Cerebellar nuclear complex (tissue), 1 donor: Measurements from ENCODE around the gene ZNF133.
"Not testable (repeated sequence)": the region's sequence is repeated elsewhere in the genome, so short reads cannot be mapped to it uniquely, and the experiment has no call there.

Experiments used
- DNase-seq, 2 experiments: peaks; one replicate each; lab custom pipeline; 2025; lab: John Stamatoyannopoulos, UW

Gene ZNF133

GRCh38 chr20:18287915-18288748, at the start of gene ZNF133:
Gene ZNF133, plus strand, starts transcription at chr20:18288527. Its CDS starts 17,160 bp downstream, at chr20:18305687.
- DNase-seq = peak; percentile 61 to 91

GRCh38 chr20:18240997-18241396, 47.3 kb upstream of the ZNF133 start:
- no peak for DNase-seq

- no peak for DNase-seq
Measured at GRCh38 chr20:18243802-18244201, 44.5 kb upstream of the ZNF133 start.

- not testable (repeated sequence) for DNase-seq
Measured at GRCh38 chr20:18248545-18248944, 39.8 kb upstream of the ZNF133 start.

- no peak for DNase-seq
Measured at GRCh38 chr20:18250217-18250616, 38.1 kb upstream of the ZNF133 start.

GRCh38 chr20:18252597-18253451, 35.5 kb upstream of the ZNF133 start:
- DNase-seq = no peak

GRCh38 chr20:18254615-18255014, 33.7 kb upstream of the ZNF133 start:
- no peak for DNase-seq

GRCh38 chr20:18255526-18255925, 32.8 kb upstream of the ZNF133 start:
- no peak for DNase-seq

- no peak for DNase-seq
Measured at GRCh38 chr20:18256440-18257090, 31.8 kb upstream of the ZNF133 start.

GRCh38 chr20:18258126-18258860, 30.0 kb upstream of the ZNF133 start:
- no peak for DNase-seq

- DNase-seq = no peak
Measured at GRCh38 chr20:18259730-18260129, 28.6 kb upstream of the ZNF133 start.

- no peak for DNase-seq
Measured at GRCh38 chr20:18263723-18264122, 24.6 kb upstream of the ZNF133 start.

- DNase-seq = no peak
Measured at GRCh38 chr20:18265441-18265840, 22.9 kb upstream of the ZNF133 start.

- DNase-seq = no peak
Measured at GRCh38 chr20:18266282-18266681, 22.0 kb upstream of the ZNF133 start.

GRCh38 chr20:18267815-18268214, 20.5 kb upstream of the ZNF133 start:
- DNase-seq = no peak

- no peak for DNase-seq
Measured at GRCh38 chr20:18271160-18271559, 17.2 kb upstream of the ZNF133 start.

GRCh38 chr20:18272451-18272850, 15.9 kb upstream of the ZNF133 start:
- no peak for DNase-seq

- DNase-seq = no peak
Measured at GRCh38 chr20:18273738-18274137, 14.6 kb upstream of the ZNF133 start.

GRCh38 chr20:18275960-18276359, 12.4 kb upstream of the ZNF133 start:
- not testable (repeated sequence) for DNase-seq

GRCh38 chr20:18276821-18277220, 11.5 kb upstream of the ZNF133 start:
- no peak for DNase-seq

GRCh38 chr20:18279242-18279641, 9.1 kb upstream of the ZNF133 start:
- DNase-seq = no peak
